ENCODE results near the gene APLNR.

The APLNR gene

DNA sequence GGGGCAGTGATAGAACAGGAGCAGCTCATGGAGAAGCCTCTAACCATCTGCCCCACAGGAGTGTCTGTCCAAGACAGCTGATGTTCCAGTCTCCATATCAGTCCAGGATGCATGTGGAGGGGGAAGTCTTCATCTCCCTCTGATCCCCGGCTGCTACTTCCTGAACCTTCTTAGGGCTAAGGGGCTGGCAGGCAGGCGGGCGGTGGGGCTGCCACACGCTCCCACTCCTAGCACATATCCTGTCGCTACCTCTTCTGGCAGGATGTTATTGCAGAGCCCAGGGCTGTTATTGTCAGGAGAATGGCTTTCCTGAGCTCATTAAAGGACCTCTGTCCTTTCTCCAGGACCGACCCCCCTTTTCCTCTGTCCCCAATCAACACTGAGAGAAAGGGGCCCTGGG, 29.9 kb downstream of the APLNR start:
- H4K20me1 ChIP-seq (ENCODE audit: insufficient read depth, low read length): no peaks in the 10 kb centered on the region
- no peak overlapping the region for H3K27ac ChIP-seq (ENCODE audit: low read depth, low read length, poor library complexity, severe bottlenecking)
- no peaks in the 10 kb centered on the region for H3K9me3 ChIP-seq (ENCODE audit: low read length)
- TF ChIP-seq, protein P1, sequence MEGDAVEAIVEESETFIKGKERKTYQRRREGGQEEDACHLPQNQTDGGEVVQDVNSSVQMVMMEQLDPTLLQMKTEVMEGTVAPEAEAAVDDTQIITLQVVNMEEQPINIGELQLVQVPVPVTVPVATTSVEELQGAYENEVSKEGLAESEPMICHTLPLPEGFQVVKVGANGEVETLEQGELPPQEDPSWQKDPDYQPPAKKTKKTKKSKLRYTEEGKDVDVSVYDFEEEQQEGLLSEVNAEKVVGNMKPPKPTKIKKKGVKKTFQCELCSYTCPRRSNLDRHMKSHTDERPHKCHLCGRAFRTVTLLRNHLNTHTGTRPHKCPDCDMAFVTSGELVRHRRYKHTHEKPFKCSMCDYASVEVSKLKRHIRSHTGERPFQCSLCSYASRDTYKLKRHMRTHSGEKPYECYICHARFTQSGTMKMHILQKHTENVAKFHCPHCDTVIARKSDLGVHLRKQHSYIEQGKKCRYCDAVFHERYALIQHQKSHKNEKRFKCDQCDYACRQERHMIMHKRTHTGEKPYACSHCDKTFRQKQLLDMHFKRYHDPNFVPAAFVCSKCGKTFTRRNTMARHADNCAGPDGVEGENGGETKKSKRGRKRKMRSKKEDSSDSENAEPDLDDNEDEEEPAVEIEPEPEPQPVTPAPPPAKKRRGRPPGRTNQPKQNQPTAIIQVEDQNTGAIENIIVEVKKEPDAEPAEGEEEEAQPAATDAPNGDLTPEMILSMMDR (IDR thresholded peaks at IDR 0.05; ENCODE audit: low read length): no peak
- TF ChIP-seq EZH2 (IDR thresholded peaks at IDR 0.05; ENCODE audit: borderline replicate concordance, low read length): no peak
- H3F3A ChIP-seq (ENCODE audit: insufficient read depth, low read length): no peaks in the 10 kb centered on the region
- H3K79me2 ChIP-seq (ENCODE audit: insufficient read depth, low read length): no peaks in the 10 kb centered on the region
- H3K4me3 ChIP-seq (ENCODE audit: low read depth, low read length, poor library complexity, severe bottlenecking): no peak overlapping the region
- no peaks in the 10 kb centered on the region for H3K27me3 ChIP-seq (ENCODE audit: insufficient read depth, low read length)
- no peak overlapping the region for H3K4me2 ChIP-seq (ENCODE audit: low read length)
- no peaks in the 10 kb centered on the region for H3K9me2 ChIP-seq (ENCODE audit: low read depth, low read length)
- no peak overlapping the region for H3K9ac ChIP-seq (ENCODE audit: low read length)
- no peaks in the 10 kb centered on the region for H3K4me1 ChIP-seq (ENCODE audit: insufficient read depth, low read length, severe bottlenecking)
- H2AFZ ChIP-seq (ENCODE audit: low read length): no peak overlapping the region
- H3K36me3 ChIP-seq (ENCODE audit: insufficient read depth, low read length): no peaks in the 10 kb centered on the region

DNA sequence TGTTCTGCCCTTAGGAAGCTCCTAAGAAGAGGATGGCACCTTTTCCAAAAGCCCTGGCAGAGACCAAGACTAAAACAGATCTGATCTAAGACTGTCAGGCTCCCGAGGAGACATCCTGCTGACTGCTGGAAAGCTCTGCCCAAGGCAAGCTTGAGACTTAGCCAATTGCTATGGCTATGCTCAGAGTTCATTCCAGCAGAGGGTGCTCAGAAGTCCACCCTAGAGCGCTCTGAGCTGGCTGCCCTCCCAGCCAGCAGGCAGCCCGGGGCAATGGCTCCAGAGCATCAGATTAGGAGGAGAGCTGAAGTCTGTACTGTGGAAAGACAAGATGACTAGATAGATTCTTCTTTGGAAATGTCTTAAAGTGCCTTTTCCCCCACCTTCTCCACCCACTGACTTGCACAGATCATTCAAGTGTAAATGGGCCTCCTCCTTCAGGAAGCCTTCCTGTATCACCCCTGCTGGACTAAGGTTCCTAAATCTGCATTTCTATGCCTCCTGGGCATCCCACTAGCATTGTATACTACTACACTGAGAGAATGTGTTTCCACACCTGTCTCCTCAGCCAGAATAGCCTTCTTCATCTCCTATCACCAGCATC, 31.9 kb downstream of the APLNR start:
- Histone ChIP-seq H3K4me3 (ENCODE audit: low read depth, low read length, poor library complexity, severe bottlenecking) (no peak overlapping the region), H3K9ac (ENCODE audit: low read length) (no peak overlapping the region), H2AFZ (ENCODE audit: low read length) (no peak overlapping the region), H4K20me1 (ENCODE audit: insufficient read depth, low read length) (no peaks in the 10 kb centered on the region), H3K27me3 (ENCODE audit: insufficient read depth, low read length) (no peaks in the 10 kb centered on the region), H3K9me2 (ENCODE audit: low read depth, low read length) (no peaks in the 10 kb centered on the region), H3K27ac (ENCODE audit: low read depth, low read length, poor library complexity, severe bottlenecking) (no peak overlapping the region), H3K36me3 (ENCODE audit: insufficient read depth, low read length) (no peaks in the 10 kb centered on the region), H3K4me2 (ENCODE audit: low read length) (no peak overlapping the region), H3K4me1 (ENCODE audit: insufficient read depth, low read length, severe bottlenecking) (no peaks in the 10 kb centered on the region), H3K9me3 (ENCODE audit: low read length) (no peaks in the 10 kb centered on the region), H3K79me2 (ENCODE audit: insufficient read depth, low read length) (no peaks in the 10 kb centered on the region), H3F3A (ENCODE audit: insufficient read depth, low read length) (no peaks in the 10 kb centered on the region)
- TF ChIP-seq, protein P1 (IDR thresholded peaks at IDR 0.05; ENCODE audit: low read length): no peak
- TF ChIP-seq EZH2 (IDR thresholded peaks at IDR 0.05; ENCODE audit: borderline replicate concordance, low read length): no peak

DNA sequence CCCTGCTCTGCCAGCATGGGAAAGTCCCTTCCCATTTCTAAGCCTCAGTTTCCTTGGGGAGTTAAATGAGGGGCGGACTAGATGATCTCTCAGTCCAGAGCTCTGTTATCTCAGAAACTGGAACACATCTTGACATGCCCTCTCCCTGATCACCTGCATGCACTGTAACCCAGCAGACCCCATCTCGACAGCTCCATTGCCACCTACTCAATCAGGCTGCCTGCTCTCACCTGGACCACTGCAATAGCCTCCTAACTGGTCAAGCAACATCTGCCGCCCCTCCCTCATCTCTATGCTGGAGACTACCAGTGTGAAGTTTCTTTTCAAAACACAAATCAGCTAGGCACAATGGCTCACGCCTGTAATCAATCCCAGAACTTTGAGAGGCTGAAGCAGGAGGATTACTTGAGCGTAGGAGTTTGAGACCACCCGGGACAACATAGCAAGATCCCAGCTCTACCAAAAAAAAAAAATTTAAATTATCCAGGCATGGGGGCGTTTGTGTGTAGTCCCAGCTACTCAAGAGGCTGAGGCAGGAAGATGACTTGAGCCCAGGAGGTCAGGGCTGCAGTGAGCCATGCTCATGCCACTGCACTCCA, 33.1 kb downstream of the APLNR start:
- H4K20me1 ChIP-seq (ENCODE audit: insufficient read depth, low read length): no peaks in the 10 kb centered on the region
- H3K9ac ChIP-seq (ENCODE audit: low read length): no peak overlapping the region
- no peaks in the 10 kb centered on the region for H3K27me3 ChIP-seq (ENCODE audit: insufficient read depth, low read length)
- no peak overlapping the region for H3K4me3 ChIP-seq (ENCODE audit: low read depth, low read length, poor library complexity, severe bottlenecking)
- H3K9me3 ChIP-seq (ENCODE audit: low read length): no peaks in the 10 kb centered on the region
- no peaks in the 10 kb centered on the region for H3K36me3 ChIP-seq (ENCODE audit: insufficient read depth, low read length)
- no peaks in the 10 kb centered on the region for H3K9me2 ChIP-seq (ENCODE audit: low read depth, low read length)
- H3F3A ChIP-seq (ENCODE audit: insufficient read depth, low read length): no peaks in the 10 kb centered on the region
- TF ChIP-seq, protein P1 (IDR thresholded peaks at IDR 0.05; ENCODE audit: low read length): no peak
- no peak for TF ChIP-seq EZH2 (IDR thresholded peaks at IDR 0.05; ENCODE audit: borderline replicate concordance, low read length)
- no peak overlapping the region for H3K27ac ChIP-seq (ENCODE audit: low read depth, low read length, poor library complexity, severe bottlenecking)
- H2AFZ ChIP-seq (ENCODE audit: low read length): no peak overlapping the region
- H3K79me2 ChIP-seq (ENCODE audit: insufficient read depth, low read length): no peaks in the 10 kb centered on the region
- no peaks in the 10 kb centered on the region for H3K4me1 ChIP-seq (ENCODE audit: insufficient read depth, low read length, severe bottlenecking)
- H3K4me2 ChIP-seq (ENCODE audit: low read length): no peak overlapping the region
